HFF-Myc (cell line): ENCODE results near the gene CCDC148.

Experiments used
- DNase-seq: peaks from one replicate; pipeline ENCODE4 v3.0.0-alpha.2; 2011; ENCODE audit warnings: low read depth; ENCODE audit errors: extremely low read depth
- H3K4me3 ChIP-seq: replicated peaks from 2 replicates; pipeline ENCODE4 v1.5.1; 2011; ENCODE audit warnings: low read depth, mild to moderate bottlenecking, control low read depth, low read length
- TF ChIP-seq, protein P1 (sequence below): IDR thresholded peaks from 2 replicates; pipeline ENCODE4 v1.5.1; 2012; ENCODE audit warnings: mild to moderate bottlenecking, low read depth, low read length, control low read depth; ENCODE audit errors: missing control alignments

The CCDC148 gene

DNA sequence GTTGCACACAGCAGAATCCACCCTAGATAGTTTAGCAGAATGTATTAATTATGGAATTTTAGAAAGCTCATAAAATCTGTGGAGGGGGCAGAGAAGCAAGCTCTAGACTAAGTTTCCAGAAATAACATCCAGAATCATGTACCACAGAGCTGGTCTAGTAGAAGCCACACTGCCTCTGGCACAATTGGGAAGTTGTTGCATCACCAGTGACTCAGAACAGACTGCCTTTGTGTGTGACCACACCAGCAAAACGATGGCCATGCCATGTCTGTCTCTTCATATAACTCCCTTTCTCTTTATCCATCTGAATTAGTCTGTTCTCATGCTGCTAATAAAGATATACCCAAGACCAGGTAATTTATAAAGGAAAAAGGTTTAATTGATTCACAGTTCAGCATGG, 158.9 kb downstream of the CCDC148 start:
- no peak overlapping the region for H3K4me3 ChIP-seq
- TF ChIP-seq, protein P1, sequence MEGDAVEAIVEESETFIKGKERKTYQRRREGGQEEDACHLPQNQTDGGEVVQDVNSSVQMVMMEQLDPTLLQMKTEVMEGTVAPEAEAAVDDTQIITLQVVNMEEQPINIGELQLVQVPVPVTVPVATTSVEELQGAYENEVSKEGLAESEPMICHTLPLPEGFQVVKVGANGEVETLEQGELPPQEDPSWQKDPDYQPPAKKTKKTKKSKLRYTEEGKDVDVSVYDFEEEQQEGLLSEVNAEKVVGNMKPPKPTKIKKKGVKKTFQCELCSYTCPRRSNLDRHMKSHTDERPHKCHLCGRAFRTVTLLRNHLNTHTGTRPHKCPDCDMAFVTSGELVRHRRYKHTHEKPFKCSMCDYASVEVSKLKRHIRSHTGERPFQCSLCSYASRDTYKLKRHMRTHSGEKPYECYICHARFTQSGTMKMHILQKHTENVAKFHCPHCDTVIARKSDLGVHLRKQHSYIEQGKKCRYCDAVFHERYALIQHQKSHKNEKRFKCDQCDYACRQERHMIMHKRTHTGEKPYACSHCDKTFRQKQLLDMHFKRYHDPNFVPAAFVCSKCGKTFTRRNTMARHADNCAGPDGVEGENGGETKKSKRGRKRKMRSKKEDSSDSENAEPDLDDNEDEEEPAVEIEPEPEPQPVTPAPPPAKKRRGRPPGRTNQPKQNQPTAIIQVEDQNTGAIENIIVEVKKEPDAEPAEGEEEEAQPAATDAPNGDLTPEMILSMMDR, result no peak
- no peak for DNase-seq

DNA sequence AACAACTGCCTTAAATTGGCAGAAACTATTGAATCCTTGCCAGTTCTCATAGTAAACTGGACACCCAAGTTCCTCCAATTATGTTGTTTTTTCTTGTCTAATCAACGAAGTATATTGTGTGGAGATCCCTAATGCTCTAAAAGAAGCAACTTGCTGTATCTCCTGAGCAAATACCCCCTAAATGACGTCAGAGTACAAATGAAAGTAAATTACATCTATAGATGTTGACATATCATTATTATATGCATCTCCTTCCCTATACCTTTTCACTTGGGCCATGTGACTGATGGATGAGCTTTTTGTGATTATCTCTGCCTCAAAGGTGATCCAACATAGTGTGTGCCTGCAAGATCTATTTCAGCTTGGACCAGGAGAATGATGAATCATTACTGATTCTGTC, 159.4 kb downstream of the CCDC148 start:
- TF ChIP-seq, protein P1, result no peak
- no peak overlapping the region for H3K4me3 ChIP-seq
- no peak for DNase-seq

DNA sequence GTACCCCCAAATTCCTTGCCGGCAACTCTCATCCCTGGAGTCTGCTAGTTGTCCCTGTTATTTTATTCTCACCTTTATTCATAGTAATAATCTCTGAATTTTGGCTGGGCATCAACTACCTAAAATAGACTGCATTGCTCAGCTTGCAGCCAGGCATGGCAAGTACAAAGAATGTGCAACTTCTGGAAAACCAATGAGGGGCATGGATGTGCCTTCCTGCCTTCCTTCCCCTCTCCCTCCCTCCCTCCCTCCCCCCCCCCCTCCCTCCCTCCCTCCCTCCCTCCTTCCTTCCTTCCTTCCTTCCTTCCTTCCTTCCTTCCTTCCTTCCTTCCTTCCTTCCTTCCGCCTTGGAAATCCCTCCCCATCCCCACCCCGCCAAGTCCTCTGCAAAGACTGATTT, 162.8 kb downstream of the CCDC148 start:
- no peak overlapping the region for H3K4me3 ChIP-seq
- TF ChIP-seq, protein P1, result no peak
- no peak for DNase-seq

DNA sequence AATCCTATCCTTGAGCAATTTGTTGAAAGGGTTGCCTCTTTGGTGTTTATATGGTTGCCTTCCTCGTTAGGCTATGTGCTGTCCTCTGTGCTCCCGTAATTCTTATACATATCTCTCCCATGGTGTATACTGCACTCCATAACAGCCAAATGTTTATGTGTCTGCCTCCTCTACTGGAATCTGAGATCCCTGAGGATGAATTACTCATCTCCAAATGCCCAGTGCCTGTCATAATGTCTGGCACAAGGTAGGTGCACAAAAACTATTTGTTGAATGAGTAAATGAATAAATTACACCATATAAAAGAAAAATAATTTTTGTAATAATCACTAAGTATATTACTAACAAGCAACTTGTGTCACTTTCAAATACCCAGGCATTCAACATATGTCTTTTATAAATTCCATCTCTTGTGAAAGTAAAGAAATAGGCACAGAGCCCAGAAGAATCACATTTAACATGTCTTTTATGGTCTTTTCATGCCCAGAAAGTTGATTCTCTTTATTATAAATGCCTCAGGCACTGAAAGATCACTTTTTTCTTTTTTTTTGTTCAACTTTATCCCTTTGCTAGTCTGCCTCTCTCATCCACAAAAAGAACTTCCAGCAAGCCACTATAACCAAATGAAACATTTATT, 164.9 kb downstream of the CCDC148 start:
- TF ChIP-seq, protein P1, result no peak
- H3K4me3 ChIP-seq, result no peak overlapping the region
- no peak for DNase-seq

DNA sequence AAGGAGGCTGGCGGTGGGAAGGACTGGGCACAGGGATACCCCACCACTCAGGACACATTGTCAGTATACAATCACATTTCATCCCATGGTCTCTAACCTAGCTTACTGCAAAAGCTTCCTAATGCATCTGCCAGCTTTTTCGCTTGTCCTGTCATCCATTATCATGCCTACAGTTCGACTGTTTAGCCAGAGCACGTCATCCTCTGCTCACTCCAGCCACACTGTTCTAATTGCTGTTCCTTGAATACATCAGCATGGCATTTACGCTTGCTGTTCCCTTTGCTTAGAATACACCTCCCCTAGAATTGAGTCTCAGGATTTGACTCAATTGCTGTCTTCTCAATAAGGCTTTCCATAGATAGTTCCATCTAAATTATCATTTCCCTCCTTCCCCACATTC, 166.3 kb downstream of the CCDC148 start:
- DNase-seq, result no peak
- TF ChIP-seq, protein P1, result no peak
- H3K4me3 ChIP-seq, result no peak overlapping the region

DNA sequence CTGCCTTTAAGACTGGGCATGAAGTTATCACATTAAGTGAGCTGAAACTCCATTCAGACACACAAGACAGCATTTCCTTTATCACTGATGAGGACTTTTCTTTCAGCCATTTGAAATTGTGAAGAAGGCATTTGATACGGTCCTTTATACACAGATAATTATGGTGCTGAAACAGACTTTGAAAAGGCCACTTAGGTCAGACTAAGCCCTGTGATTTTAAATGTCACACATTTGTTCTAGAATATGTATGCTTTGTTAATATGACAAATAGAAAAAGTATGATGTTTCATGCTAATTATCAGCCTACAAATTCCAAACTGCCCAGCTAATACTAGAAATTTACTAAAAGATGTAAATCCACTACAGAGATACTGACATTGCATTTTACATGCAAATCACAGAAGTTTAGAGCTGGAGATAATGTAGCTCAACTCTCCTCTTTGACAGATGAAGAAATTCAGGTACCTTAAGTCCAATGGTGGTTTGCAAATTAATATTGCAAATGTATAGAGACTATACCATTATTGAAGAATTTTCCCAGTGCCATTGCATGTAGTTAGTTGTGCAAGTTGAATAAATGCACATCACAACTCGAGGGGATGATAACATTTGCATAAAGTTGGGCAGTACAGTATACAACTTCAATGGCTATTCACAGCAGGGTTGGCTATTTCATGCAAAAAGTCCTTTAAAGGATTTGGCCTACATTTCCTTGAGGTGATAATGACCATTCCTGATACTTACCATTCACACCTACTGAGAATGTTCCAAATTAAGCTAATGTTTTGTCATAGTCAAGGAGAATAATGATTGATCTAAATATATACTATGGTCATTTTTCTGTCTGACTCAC, 179.7 kb downstream of the CCDC148 start:
- H3K4me3 ChIP-seq, result no peak overlapping the region
- TF ChIP-seq, protein P1, result no peak
- no peak for DNase-seq
